Fibroblast of lung (primary cell): ENCODE data around the gene ZNF549. TPM values are rescaled to one million over a fixed set of nuclear protein-coding genes. Genes with fewer than 3 reads are reported as not detected.

ENCODE experiments used
- DNase-seq, 2 donors: peaks; one replicate each; pipeline versions ENCODE4 v3.0.0 to v3.0.0-alpha.2; 2010; ENCODE audit warnings: low read depth in 2 of 2
- H2AFZ ChIP-seq: 2 replicates; pipeline ENCODE4 v1.5.1; 2012; ENCODE audit warnings: low read length, control low read depth, inconsistent platforms
- H3K27ac ChIP-seq: 2 replicates; pipeline ENCODE4 v1.5.1; 2011; ENCODE audit warnings: low read length, control low read depth; ENCODE audit not compliant: insufficient read depth
- H3K27me3 ChIP-seq: 2 replicates; pipeline ENCODE4 v1.5.1; 2011; ENCODE audit warnings: mild to moderate bottlenecking, low read length; ENCODE audit not compliant: control insufficient read depth, insufficient read depth
- H3K36me3 ChIP-seq: 2 replicates; pipeline ENCODE4 v1.5.1; 2011; ENCODE audit warnings: low read length; ENCODE audit not compliant: control insufficient read depth, insufficient read depth
- H3K4me1 ChIP-seq: 2 replicates; pipeline ENCODE4 v1.5.1; 2011; ENCODE audit warnings: low read length; ENCODE audit not compliant: control insufficient read depth, insufficient read depth; ENCODE audit errors: extremely low read depth
- H3K4me2 ChIP-seq: 2 replicates; pipeline ENCODE4 v1.5.1; 2011; ENCODE audit warnings: low read length, control low read depth; ENCODE audit not compliant: insufficient read depth; ENCODE audit errors: extremely low read depth
- H3K4me3 ChIP-seq, 4 experiments: fragments of 200-600 bp in 1 of 4; sonication (generic) in 1 of 4; replicated peaks in 1 of 4; 2 replicates each; pipeline ENCODE4 v1.5.1; 2011 to 2016; ENCODE audit warnings: low read length in 4 of 4, low read depth in 3 of 4, mild to moderate bottlenecking in 3 of 4, control low read depth in 2 of 4, inconsistent platforms in 1 of 4, mixed read lengths in 1 of 4; ENCODE audit not compliant: insufficient read depth in 1 of 4; ENCODE audit errors: control extremely low read depth in 1 of 4
- H3K79me2 ChIP-seq: 2 replicates; pipeline ENCODE4 v1.5.1; 2012; ENCODE audit warnings: mild to moderate bottlenecking, low read length, inconsistent platforms; ENCODE audit not compliant: control insufficient read depth, insufficient read depth
- H3K9ac ChIP-seq: 2 replicates; pipeline ENCODE4 v1.5.1; 2011; ENCODE audit warnings: mild to moderate bottlenecking, low read length, control low read depth; ENCODE audit not compliant: insufficient read depth
- H3K9me3 ChIP-seq: 2 replicates; pipeline ENCODE4 v1.5.1; 2012; ENCODE audit warnings: low read depth, low read length; ENCODE audit not compliant: control insufficient read depth, insufficient read depth
- H4K20me1 ChIP-seq: 2 replicates; pipeline ENCODE4 v1.5.1; 2011; ENCODE audit warnings: low read length; ENCODE audit not compliant: control insufficient read depth, insufficient read depth; ENCODE audit errors: extremely low read depth
- CTCF ChIP-seq, 2 donors: IDR thresholded peaks in 1 of 2; conservative IDR thresholded peaks in 1 of 2; 1 replicate in 1 of 2; 2 replicates in 1 of 2; pipeline ENCODE4 v1.5.1; 2011 to 2012; ENCODE audit warnings: low read length in 2 of 2, control low read depth in 1 of 2, inconsistent platforms in 1 of 2, low read depth in 1 of 2, mild to moderate bottlenecking in 1 of 2
- EZH2 ChIP-seq: IDR thresholded peaks from 2 replicates; pipeline ENCODE4 v1.5.1; 2012; ENCODE audit warnings: low read length, control low read depth, mild to moderate bottlenecking; ENCODE audit errors: missing control alignments
- polyA plus RNA-seq, 2 donors: library from polyadenylated mRNA; depleted of rRNA in 1 of 2; stranded (reverse) in 1 of 2; unstranded in 1 of 2; fragments of >200 nt; gene quantifications; 2 replicates each; pipeline ENCODE4 v1.2.1, GENCODE V29; 2011 to 2012; ENCODE audit warnings: missing spikeins in 1 of 2
- total RNA-seq: library from RNA; depleted of rRNA; stranded (reverse); fragments of >200 nt; gene quantifications from 2 replicates; pipeline ENCODE4 v1.2.1, GENCODE V29; 2014

ZNF549 gene
- total and polyA plus RNA-seq, 2 donors (not counting 1 experiment from before 2014, with no cell fraction given) = 4.8 to 7.8 TPM

- Histone ChIP-seq H3K4me1 (no peaks in the 10 kb centered on the region), H3K79me2 (no peaks in the 10 kb centered on the region), H3K9ac (no peak overlapping the region), H3K9me3 (peaks cover 2% of the 10 kb centered on the region), H3K36me3 (no peaks in the 10 kb centered on the region), H4K20me1 (no peaks in the 10 kb centered on the region), H3K4me2 (no peak overlapping the region), H3K4me3 (no peak overlapping the region), H3K27me3 (no peaks in the 10 kb centered on the region), H3K27ac (no peak overlapping the region), H2AFZ (no peak overlapping the region)
- TF ChIP-seq EZH2 (no peak), CTCF (conservative IDR thresholded peaks at IDR 0.05 in 1 of 2, IDR thresholded peaks at IDR 0.05 in 1 of 2; ENCODE audit: low read depth in 1 of 2, low read length in 2 of 2) (no peak)
- DNase-seq = peak; percentile 54
Observed at GRCh38 chr19:57566396-57567265, 39.5 kb downstream of the ZNF549 start.

- no peak overlapping the region for H3K4me3 ChIP-seq
- H3K36me3 ChIP-seq = peaks cover 17% of the 10 kb centered on the region
- H4K20me1 ChIP-seq = no peaks in the 10 kb centered on the region
- H3K79me2 ChIP-seq = no peaks in the 10 kb centered on the region
- no peak for DNase-seq
- H3K4me2 ChIP-seq = no peak overlapping the region
- no peak overlapping the region for H3K27ac ChIP-seq
- H3K9ac ChIP-seq = no peak overlapping the region
- peaks cover 18% of the 10 kb centered on the region for H3K9me3 ChIP-seq
- H3K4me1 ChIP-seq = no peaks in the 10 kb centered on the region
- TF ChIP-seq EZH2 (no peak), CTCF (conservative IDR thresholded peaks at IDR 0.05 in 1 of 2, IDR thresholded peaks at IDR 0.05 in 1 of 2; ENCODE audit: low read depth in 1 of 2, low read length in 2 of 2) (no peak)
- no peak overlapping the region for H2AFZ ChIP-seq
- no peaks in the 10 kb centered on the region for H3K27me3 ChIP-seq
Observed at GRCh38 chr19:57570707-57571106, 43.6 kb downstream of the ZNF549 start.

GRCh38 chr19:57572415-57572947 lies 45.3 kb downstream of the ZNF549 start:
- peaks cover 22% of the 10 kb centered on the region for H3K36me3 ChIP-seq

More at GRCh38 chr19:57572415-57572947, 45.3 kb downstream of the ZNF549 start:
- H2AFZ ChIP-seq = no peak overlapping the region
- no peaks in the 10 kb centered on the region for H3K27me3 ChIP-seq
- no peak for TF ChIP-seq CTCF (conservative IDR thresholded peaks at IDR 0.05 in 1 of 2, IDR thresholded peaks at IDR 0.05 in 1 of 2; ENCODE audit: low read depth in 1 of 2, low read length in 2 of 2)
- TF ChIP-seq EZH2 = no peak
- no peaks in the 10 kb centered on the region for H4K20me1 ChIP-seq
- no peak for DNase-seq
- peaks cover 22% of the 10 kb centered on the region for H3K9me3 ChIP-seq
- no peak overlapping the region for H3K4me3 ChIP-seq
- no peak overlapping the region for H3K4me2 ChIP-seq
- H3K27ac ChIP-seq = no peak overlapping the region
- no peak overlapping the region for H3K9ac ChIP-seq
- peaks cover 7% of the 10 kb centered on the region for H3K79me2 ChIP-seq
- no peaks in the 10 kb centered on the region for H3K4me1 ChIP-seq
